DOHH2 (cell line): Measurements from ENCODE around the gene KANK3.

ENCODE experiments used
- H3F3A ChIP-seq: fragments of 200-600 bp; sonication (generic), shearing (Covaris generic); 2 replicates; pipeline ENCODE4 v1.6.0; 2016; ENCODE audit warnings: antibody characterized with exemption, mild to moderate bottlenecking; ENCODE audit not compliant: control insufficient read depth, insufficient read depth
- H3K27ac ChIP-seq: fragments of 200-600 bp; sonication (generic); 2 replicates; pipeline ENCODE4 v1.5.1; 2014; ENCODE audit warnings: low read depth, mild to moderate bottlenecking, low read length, moderate library complexity
- H3K27me3 ChIP-seq: fragments of 200-600 bp; sonication (generic); 2 replicates; pipeline ENCODE4 v1.6.1; 2014; ENCODE audit warnings: mild to moderate bottlenecking, low read length, mixed read lengths; ENCODE audit not compliant: control insufficient read depth
- H3K36me3 ChIP-seq: fragments of 200-600 bp; sonication (generic); 2 replicates; pipeline ENCODE4 v1.6.1; 2014; ENCODE audit warnings: mild to moderate bottlenecking, low read length, moderate library complexity, mixed read lengths; ENCODE audit not compliant: control insufficient read depth
- H3K4me1 ChIP-seq: fragments of 200-600 bp; sonication (generic); 2 replicates; pipeline ENCODE4 v1.6.1; 2014; ENCODE audit warnings: mild to moderate bottlenecking, low read length, mixed read lengths; ENCODE audit not compliant: control insufficient read depth
- H3K4me2 ChIP-seq: fragments of 200-600 bp; sonication (generic); 2 replicates; pipeline ENCODE4 v1.6.0; 2014; ENCODE audit warnings: mild to moderate bottlenecking, low read length, moderate library complexity
- H3K4me3 ChIP-seq: fragments of 200-600 bp; sonication (generic); 2 replicates; pipeline ENCODE4 v1.5.1; 2014; ENCODE audit warnings: mild to moderate bottlenecking, low read length, mixed read lengths
- H3K79me2 ChIP-seq: fragments of 200-600 bp; sonication (generic); 2 replicates; pipeline ENCODE4 v1.6.1; 2014; ENCODE audit warnings: mild to moderate bottlenecking, low read length, mixed read lengths; ENCODE audit not compliant: control insufficient read depth
- H3K9me2 ChIP-seq: fragments of 200-600 bp; sonication (generic); replicated peaks from 2 replicates; pipeline ENCODE4 v1.6.1; 2014; ENCODE audit warnings: mild to moderate bottlenecking, low read length, mixed read lengths; ENCODE audit not compliant: control insufficient read depth
- H3K9me3 ChIP-seq: fragments of 200-600 bp; sonication (generic); 2 replicates; pipeline ENCODE4 v1.6.1; 2014; ENCODE audit warnings: antibody characterized with exemption, low read length, mixed read lengths; ENCODE audit not compliant: control insufficient read depth, insufficient read depth
- H4K20me1 ChIP-seq: fragments of 200-600 bp; sonication (generic); 2 replicates; pipeline ENCODE4 v1.6.0; 2014; ENCODE audit warnings: low read depth, mild to moderate bottlenecking, antibody characterized with exemption, low read length, moderate library complexity; ENCODE audit not compliant: control insufficient read depth, insufficient read depth
- CTCF ChIP-seq: fragments of 200-600 bp; sonication (generic); IDR thresholded peaks from one replicate; pipeline ENCODE4 v1.5.1; 2014; ENCODE audit warnings: antibody characterized with exemption, mild to moderate bottlenecking, low read depth, low read length; ENCODE audit not compliant: poor library complexity, severe bottlenecking
- EZH2phosphoT487 ChIP-seq: fragments of 200-600 bp; sonication (generic); IDR thresholded peaks from 2 replicates; pipeline ENCODE4 v1.6.1; 2017; ENCODE audit warnings: borderline replicate concordance, mild to moderate bottlenecking, antibody characterized with exemption, low read length, moderate library complexity, mixed read lengths

The KANK3 gene

GRCh38 chr19:8305798-8306197, 37.3 kb downstream of the KANK3 start:
- Histone ChIP-seq H3K4me1 (peaks cover 26% of the 10 kb centered on the region), H3K27me3 (no peaks in the 10 kb centered on the region), H3K79me2 (peaks cover 35% of the 10 kb centered on the region), H3K36me3 (peaks cover 39% of the 10 kb centered on the region), H3K4me3 (no peak overlapping the region), H3K4me2 (no peak overlapping the region), H3K27ac (no peak overlapping the region), H4K20me1 (0 out of 2 replicates have a peak, but pooled peaks cover 5% of the 10 kb centered on the region), H3F3A (no peaks in the 10 kb centered on the region), H3K9me3 (no peaks in the 10 kb centered on the region), H3K9me2 (no peaks in the 10 kb centered on the region)
- TF ChIP-seq EZH2phosphoT487 (no peak), CTCF (no peak)

- Histone ChIP-seq H3K9me2 (no peaks in the 10 kb centered on the region), H4K20me1 (0 out of 2 replicates have a peak, but pooled peaks cover 5% of the 10 kb centered on the region), H3K79me2 (peaks cover 35% of the 10 kb centered on the region), H3K4me3 (no peak overlapping the region), H3K27me3 (no peaks in the 10 kb centered on the region), H3K4me2 (no peak overlapping the region), H3F3A (no peaks in the 10 kb centered on the region), H3K36me3 (peaks cover 38% of the 10 kb centered on the region), H3K27ac (no peak overlapping the region), H3K4me1 (peaks cover 26% of the 10 kb centered on the region), H3K9me3 (no peaks in the 10 kb centered on the region)
- TF ChIP-seq EZH2phosphoT487 (no peak), CTCF (no peak)
Observed at GRCh38 chr19:8304841-8305621, 38.0 kb downstream of the KANK3 start.

GRCh38 chr19:8302734-8303133, 40.3 kb downstream of the KANK3 start:
- H3K27ac ChIP-seq: no peak overlapping the region
- peaks cover 32% of the 10 kb centered on the region for H3K36me3 ChIP-seq
- H4K20me1 ChIP-seq: 0 out of 2 replicates have a peak, but pooled peaks cover 5% of the 10 kb centered on the region
- H3K9me3 ChIP-seq: no peaks in the 10 kb centered on the region
- TF ChIP-seq EZH2phosphoT487 (no peak), CTCF (no peak)
- peaks cover 31% of the 10 kb centered on the region for H3K79me2 ChIP-seq
- no peaks in the 10 kb centered on the region for H3F3A ChIP-seq
- peaks cover 21% of the 10 kb centered on the region for H3K4me1 ChIP-seq
- no peaks in the 10 kb centered on the region for H3K27me3 ChIP-seq
- no peak overlapping the region for H3K4me3 ChIP-seq
- no peaks in the 10 kb centered on the region for H3K9me2 ChIP-seq
- no peak overlapping the region for H3K4me2 ChIP-seq
